Activated CD8-positive, alpha-beta memory T cell treated with anti-CD3 and anti-CD28 coated beads, Interleukin-2, amount 50 U/mL, for 4 hours (primary cell): ENCODE results near the gene PDE4D.
"Not testable (repeated sequence)": the region's sequence is repeated elsewhere in the genome, so short reads cannot be mapped to it uniquely, and the experiment has no call there.

Source experiments
- DNase-seq: peaks from one replicate; pipeline ENCODE4 v3.0.0-alpha.2; 2020

Gene PDE4D

DNA sequence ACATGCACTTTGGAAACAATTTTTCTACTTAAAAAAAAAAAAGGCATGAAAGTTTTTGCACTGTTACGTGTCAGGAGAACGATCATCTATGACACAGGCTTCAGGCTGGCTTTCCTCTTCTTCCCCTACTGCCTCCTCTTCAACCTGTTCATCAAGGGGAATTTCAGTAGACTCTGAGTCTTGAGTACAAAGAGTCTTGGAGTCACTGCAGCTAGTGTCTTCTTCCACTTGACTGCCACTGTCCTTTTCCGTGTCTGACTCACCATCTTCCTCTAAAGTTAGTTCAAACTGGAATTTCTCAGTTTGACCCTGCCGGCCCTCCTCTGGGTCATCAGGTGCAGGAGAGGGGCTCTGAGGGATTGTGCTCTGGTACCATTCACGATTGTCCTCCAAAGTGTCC is 918.9 kb downstream of the PDE4D start:
- DNase-seq, result no peak

DNA sequence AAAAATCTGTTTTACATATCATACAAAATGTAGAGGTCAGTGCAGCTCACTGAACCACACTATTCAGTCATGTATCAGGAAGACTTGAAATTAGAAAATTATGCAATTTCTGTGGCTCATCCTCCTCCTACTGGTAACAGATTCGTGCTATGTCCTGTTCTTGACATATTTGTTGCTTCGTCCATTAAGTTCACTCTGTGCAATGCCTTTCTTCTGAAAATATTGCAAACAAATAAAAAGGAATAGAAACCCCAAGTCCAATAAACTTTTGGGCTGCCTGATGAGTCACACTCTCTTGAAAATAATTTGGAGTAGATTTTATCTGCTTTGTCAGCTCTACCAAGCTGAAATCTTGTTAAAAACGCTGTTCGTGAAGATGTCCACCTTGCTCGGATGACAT is 919.4 kb downstream of the PDE4D start:
- no peak for DNase-seq

DNA sequence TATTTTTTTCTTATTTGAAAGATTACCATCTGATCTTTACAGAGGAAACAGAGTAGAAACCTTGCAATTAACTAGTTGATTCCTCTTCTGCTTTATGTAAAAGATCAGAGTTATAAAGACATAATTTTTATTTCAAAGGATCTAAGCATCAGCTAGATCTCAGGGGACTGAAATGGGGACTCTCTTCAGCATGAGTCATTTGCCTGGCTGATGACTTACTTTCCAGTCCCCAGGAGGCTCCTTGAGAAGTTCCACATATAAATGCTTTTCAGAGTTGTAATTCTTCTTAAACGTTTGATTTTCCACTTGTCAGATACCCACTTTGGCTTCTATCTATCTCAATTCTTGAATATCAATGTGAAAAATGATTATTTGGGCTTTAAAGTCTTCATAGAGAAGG is 921.2 kb downstream of the PDE4D start:
- DNase-seq, result no peak

DNA sequence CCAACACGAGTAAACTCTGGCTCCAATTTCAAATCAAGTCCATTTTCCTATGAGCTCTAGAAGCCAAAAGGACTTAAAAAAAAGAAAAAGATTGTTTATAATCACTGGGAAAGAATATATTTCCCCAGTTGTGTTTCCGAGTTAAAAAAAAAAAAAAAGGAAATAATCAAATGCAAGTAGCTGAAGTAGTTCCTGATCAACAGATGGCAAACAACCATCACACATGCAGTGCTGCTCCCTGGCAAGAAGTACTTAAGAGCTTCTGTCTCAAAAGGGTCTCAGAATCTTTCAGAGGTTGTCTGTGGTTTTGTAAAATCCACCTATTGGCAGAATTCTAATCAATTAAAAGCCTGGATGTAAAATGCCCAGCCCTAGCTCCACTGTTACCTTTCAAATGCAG is 922.8 kb downstream of the PDE4D start:
- no peak for DNase-seq

DNA sequence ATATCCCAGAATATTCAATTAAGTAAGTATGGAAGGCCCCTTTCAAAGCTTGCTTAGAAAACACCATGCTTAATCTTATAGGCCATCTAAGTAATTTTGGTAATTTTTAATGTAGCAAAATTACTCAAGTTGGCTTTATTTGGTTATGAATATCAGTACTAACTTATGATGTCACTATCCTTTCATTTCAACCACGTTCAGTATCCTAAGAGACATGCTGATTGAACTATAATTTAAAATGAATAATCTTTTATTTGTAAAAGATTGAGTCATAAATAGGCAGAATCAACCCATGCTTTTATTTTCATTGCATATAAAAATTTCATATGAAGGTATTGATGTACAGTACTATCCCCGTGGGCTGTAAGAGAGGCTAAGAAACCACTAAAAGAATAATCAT is 923.7 kb downstream of the PDE4D start:
- no peak for DNase-seq

DNA sequence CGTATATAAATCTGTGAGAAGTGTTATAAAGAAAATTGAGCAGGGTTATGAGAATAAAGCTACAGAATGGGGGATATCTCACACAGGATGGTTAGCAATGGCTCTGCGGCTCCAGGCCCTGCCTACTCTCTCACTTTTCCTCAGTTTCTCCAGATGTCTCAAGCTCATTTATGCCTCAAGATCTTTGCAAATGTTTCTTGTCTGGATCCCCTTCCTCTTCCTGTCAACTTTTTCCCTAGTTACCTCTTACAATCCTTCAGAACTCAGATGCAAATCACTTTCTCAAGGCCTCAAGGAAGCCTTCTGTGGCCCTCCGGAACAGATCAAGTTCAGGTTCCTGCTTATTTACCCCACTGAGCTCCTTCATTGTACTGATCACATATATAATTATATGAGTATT is 924.3 kb downstream of the PDE4D start:
- no peak for DNase-seq

DNA sequence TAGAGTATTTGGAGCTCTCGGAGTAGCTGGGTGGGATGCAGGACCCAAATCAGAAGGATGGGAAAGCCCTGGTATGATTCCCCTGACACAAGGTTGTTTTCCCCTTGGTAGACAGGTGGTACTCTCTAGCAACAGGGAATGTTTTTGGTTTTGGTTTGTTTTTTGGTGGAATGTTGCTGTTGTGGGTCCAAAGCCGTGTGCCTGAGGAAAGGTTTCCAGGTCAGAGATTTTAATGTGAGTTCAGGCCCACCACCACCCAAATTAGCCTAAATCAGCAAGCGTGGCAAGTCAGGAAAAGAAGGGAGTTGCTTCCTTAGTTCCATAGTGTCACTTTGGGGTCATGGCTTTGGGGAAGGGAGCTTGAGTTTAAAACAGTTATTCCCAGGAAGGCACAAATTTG is 925.2 kb downstream of the PDE4D start:
- DNase-seq, result no peak

DNA sequence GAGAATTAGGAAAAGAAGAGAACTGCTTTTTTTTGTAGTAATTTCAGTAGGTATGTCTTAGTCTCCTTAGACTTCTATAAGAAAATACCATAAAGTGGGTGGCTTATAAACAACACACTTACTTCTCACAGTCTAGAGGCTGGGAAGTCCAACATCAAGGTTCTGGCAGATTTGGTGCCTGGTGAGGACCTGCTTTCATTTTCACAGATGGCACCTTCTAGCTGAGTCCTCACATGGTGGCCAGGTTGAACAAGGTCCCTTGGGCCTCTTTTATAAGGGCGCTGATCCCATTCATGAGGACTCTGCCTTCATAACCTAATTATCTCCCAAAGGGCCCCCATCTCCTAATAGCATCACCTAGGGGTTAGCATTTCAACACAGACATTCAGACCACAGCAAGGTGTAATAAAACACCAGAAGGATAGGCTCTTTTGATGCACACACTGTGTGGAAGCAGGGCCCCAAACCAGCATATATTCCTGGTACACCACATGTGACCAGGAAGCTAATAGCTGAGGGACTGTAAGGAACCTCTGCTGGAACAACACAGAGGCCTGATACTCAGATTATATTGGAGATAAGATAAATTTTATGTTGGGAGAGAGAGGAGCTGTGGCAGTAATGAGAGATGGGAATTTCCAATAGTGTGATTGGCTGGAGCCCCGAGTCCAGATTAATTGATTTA is 925.8 kb downstream of the PDE4D start:
- no peak for DNase-seq

DNA sequence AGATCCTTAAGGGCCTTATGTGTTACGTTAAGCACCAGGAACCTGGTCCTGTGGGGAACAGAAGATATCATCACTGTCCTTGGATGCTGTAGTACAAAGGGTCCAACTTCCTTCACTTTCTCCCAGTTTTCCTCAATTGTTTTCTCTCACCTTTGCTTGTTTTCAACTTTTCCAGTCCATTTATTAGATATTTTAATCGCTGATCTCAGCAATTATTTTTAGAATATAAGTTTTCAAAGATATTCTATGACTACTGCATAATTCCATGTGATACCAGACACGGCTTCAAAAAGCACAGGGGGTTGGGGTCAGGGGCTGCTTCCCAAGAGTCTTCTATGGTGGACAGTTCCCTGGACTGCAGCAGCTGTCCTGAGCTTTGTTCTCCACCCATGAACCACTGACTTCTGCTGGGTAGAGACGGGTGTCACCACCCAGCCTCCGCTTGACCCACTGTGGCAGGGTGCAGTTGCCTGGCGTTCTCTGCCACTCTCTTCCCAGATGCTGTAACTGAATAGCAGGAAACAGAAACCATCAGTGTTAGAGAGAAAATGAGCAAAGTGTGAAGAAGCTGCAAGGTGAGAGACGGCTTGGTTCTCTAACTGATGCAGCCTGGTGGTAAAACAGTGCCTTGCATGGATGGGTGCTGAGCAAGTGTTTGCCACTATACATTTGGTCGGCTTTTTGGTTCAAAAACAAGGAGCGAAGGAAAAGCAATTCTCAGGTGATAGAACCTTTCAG is 927.7 kb downstream of the PDE4D start:
- no peak for DNase-seq

DNA sequence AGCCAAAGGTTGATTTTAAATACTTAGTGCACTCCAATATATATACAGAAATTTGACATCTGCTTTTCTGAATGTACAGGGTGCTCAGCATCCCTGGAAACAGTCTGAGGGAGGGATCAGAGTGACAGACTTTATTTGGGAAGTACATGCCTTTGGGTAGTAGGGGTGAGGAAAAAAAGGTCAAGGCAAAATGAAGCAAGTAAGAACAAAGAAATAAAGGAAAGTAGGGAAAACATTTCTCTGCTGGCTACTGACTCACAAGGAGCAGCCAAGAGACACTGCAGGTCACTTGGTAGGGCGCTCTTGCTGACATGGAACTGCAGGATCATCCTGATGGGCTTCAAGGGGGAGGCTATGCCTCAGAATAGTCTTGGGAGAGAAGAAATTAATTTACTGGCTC is 929.7 kb downstream of the PDE4D start:
- DNase-seq, result no peak

DNA sequence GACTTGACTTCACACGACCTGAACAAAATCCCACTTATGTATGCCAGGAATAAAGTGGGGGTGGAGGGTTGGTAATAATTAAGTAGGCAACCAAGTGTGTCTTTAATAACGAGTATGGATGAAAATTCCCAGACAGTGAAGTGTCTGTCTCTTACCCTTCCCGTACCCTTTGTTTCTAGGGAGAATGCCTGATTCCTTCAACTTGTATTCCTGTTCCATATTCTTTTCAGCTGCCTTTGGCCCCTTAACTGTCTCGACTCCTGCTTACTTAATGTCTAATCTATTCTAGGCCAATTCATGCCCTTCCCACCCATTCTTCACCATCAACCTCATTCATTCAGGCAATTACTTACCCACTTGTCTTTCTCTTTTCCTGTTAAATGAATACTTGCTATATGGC is 930.2 kb downstream of the PDE4D start:
- DNase-seq, result no peak

DNA sequence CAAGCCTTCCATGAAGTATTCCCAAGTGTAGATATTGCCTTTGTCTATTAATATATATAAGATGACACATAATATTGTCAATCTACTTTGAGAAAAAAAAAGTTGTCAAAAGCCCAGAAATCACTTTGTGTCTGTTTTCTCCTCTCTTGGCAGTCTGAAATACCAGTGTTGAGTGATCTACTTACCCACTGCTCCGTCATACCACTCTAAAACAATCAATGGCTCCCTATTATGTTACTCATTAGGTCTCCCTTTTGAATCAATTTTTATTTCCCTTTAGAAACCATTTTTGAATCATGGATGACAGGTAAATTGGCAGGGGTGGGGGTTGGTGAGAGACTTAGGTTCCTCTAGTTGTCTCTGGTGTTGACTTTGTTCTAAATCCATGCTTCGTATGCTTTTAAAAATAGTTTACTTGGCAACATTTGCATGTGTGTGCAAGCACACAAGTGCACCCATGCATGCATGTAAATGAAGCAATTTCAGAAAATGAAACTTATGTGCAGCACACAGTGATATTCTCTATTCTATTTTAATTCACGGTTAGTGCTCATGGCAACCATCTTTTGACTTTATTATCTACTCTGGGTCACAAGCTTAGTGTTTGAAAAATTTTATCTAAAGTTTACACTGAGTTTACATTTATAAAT is 931.8 kb downstream of the PDE4D start:
- DNase-seq, result no peak

DNA sequence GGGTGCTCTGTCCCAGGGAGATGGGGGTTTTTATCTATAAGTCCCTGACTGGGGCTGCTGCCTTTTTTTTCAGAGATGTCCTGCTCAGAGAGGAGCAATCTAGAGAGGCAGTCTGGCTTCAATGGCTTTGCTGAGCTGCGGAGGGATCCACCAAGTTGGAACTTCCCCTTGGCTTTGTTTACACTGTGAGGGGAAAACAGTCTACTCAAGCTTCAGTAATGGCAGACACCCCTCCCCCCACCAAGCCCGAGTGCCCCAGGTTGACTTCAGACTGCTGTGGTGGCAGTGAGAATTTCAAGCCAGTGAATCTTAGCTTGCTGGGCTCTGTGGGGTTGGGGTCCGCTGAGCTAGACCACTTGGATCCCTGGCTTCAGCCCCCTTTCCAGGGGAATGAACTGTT is 934.8 kb downstream of the PDE4D start:
- no peak for DNase-seq

DNA sequence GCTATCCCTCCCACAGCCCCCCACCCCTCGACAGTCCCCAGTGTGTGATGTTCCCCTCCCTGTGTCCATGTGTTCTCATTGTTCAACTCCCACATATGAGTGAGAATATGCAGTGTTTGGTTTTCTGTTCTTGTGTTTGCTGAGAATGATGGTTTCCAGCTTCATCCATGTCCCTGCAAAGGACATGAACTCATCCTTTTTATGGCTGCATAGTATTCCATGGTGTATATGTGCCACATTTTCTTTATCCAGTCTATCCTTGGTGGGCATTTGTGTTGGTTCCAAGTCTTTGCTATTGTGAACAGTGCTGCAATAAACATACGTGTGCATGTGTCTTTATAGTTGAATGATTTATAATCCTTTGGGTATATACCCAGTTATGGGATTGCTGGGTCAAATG is 940.3 kb downstream of the PDE4D start:
- DNase-seq, result not testable (repeated sequence)

DNA sequence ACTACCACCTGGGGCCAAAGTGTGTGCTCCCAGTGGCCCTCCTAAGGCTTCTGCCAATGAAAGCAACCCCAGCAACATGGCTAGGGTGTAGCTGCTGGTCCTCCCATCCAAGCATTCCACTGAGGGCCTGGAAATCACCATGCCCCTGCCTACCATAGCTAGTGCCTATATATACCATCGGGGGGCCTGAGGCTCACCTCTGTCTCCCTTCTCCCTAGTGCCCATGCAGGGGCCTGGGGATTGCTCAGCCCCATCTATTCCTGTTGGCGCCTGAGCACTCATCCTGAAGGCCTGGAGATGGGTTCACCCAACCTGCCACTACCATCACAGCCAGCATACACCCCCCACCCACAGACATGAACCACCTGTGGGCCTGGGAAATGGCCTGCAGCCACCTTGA is 943.3 kb downstream of the PDE4D start:
- no peak for DNase-seq

DNA sequence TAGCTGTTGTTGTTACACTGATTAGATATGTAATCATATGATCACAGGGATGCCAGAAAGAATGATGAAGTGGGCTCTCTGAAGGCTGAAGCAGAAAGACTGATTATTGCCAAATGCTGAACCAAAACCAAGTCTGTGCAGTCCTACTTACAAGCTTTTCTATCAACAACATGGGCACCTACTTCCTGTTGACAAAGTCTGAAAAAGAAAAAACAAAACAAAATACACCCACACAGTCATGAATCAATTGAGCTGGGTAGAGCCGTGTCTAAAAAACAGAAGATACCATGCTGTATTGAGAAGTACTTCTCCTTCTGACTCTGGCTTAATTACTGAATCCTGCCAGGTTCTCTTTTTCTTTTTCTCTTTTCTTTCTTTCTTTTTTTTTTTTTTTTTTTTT is 947.3 kb downstream of the PDE4D start:
- no peak for DNase-seq

DNA sequence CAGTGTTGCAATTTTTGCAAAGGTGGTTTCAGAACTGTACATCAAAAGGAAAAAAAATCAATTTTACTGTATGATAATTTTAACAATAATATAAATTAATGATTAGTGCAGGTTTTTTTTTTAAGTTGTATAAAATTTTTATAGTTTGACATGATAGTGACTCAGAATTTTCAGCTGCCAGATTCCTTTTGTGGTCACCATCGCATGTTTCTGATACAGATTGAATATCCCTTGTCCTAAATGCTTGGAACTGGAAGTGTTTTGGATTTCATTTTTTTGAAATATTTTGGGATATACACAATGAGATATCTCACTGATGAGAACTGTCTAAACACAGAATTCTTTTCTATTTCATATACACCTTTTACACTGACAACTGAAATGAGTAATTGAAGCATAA is 949.3 kb downstream of the PDE4D start:
- DNase-seq, result no peak

DNA sequence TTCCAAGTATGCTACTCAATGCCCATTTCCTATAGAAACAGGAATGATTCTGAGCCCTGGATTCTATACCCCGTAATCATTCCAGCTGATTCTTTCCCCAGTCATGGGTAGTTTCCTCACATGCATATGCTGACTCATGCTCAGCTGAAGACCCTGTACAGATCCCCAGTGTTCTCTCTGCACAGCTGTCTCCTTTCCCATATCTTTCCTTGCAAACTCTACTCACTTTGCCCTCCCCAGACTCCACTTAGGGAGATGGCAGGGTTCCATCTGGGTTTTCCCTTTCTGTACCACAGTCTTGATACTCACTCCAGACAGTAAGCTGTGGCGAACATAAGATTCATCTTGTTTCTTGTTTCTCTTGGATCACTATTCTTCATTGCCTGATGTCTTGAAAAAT is 953.1 kb downstream of the PDE4D start:
- no peak for DNase-seq

DNA sequence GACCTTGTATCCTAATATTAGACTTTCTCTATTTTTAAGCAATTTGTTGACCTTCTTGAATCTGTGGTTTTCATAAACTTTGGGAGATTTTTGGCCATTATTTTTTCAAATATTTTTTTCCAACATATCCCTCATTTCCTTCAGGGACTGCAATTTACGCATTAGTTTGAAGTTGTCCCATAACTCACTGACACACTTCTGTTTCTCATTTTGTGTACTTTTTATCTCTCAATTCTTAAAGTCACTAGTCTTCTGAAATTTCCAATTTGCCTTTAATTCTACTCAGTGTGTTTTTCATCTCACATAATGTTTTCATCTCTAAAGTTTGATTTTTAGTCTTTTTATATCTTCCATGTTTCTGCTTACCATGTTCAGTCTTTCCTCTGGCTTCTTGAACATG is 953.9 kb downstream of the PDE4D start:
- no peak for DNase-seq

DNA sequence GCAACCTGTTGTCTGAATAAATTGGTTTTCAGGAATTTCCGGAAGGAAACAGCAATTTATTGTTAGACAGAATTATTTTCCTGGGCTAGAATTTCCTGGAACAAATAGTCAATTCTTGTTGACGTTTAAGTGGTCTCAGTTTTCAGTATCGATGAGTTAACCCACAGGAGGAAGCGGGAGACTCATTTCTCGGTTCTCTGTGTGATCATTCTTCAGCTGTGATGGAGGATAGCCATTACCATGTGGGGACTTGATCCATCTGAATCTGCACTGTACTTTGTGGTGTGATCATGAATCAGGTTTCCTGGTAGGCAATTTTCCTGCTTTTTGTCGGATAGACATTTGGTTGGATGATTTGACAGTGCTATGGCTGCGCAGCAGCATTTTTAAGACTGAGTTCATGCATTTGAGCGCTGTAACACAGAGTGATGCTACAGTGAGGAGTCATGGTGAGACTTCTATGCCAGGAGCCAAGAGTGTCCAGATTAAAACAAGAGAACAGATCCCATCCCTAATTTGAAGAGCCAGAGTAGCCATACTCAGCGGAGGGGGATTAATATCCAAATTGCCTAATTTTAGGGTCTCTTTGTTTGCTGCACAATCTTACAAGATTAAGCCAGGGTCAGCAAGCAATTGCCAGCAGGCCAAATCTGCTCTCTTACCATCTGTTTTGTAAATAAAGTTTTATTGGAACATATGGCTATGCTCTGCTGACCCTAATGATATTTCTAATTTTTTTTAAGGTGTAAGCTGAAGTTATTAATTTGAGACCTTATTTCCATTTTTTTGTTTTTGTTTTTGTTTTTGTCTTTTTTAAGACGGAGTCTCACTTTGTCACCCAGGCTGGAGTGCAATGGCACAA is 954.7 kb downstream of the PDE4D start:
- no peak for DNase-seq

DNA sequence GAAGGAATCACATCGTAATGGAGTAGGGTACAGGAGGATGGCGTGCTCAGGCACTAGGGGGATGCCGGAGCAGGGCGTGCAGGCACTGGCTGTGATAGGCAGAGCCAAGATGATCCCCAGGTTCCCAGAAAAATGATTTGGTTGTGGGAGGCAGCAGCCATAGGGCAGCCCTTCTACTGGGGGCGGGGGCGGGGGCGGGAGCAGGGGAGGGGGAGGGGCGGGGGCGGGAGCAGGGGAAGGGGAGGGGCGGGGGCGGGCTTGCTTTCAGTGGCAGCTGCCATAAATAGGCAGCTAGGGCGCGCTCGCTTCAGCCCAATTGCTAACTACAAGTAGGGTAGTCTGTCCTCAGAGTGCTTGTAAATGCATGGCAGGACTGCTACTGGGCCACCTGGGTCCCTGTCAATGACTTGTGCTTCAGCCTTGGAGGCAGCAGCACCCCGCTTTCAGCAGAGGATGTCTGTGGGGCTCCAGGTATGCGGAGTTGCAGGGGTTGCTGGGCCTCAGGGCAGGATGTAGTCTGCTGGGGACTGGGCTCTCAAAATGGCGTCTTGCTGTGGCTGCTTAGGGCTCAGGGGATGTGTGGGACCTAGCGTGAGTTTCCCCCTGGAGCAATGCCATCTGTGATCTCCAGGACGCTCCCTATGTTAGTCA is 956.4 kb downstream of the PDE4D start:
- DNase-seq, result no peak

DNA sequence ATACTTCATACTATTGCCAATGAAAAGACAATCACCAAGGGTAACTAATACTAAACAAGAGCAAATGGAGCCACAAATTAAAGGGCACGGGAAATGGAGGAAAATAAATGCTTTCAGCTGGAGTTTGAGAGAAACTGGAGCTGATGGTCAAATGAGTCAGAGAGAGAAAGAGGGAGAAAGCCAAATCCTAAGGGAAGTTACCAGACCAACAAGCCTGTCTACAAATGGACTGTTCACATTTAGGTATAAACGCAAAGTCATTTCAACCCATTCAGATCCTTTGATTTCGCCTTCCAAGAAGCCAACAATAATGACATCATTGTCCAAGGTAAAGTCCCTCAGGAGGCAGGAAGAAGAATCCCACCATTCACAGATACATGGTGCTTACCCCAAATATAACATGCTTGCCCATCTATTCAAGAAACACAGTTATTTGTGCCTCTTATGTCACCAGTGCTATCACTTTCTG is 958.9 kb downstream of the PDE4D start:
- no peak for DNase-seq
